ENCODE results near the gene DENND1A. TPM values are rescaled to one million over a fixed set of nuclear protein-coding genes. Genes with fewer than 3 reads are reported as not detected.
A peak's percentile ranks its signal among the peaks of the same experiment; 100 is the strongest.

Gene DENND1A
- total and polyA plus RNA-seq, 2 of the 13 experiments (the other 11 are each of a cell fraction or from before 2014, with no cell fraction given) = 14.8 to 30.1 TPM

DNA sequence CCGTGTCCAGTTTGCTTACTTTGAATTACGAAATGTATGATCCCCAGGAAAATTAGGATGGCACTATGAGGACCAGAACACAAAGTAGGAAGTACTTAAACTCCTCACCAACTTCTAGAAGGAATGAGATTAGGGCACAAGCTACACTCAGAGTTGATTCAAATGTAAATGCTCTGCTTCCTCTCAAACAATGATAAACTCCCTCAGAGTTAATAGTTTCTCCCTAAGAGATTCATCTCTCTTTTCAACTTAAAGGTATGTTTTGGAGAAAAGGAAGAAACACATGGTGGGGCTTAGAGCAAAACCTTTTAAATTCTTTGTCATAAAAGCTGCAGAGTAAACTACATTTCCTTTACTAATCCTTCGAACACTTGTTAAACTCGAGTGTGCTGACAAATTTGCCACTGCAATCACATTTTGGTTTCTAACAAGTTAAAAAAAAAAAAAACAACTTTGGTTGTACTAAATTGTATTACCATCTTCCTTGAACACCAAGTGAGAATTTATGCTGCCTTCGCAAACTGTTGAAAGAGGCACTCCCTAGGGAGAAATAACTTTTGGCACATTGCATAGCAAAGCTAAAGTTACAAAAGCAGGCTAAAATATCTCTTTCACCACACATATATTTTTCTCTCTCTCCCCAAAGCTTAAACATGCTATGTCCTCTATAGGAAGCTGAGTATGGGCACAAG lies 66.6 kb downstream of the DENND1A start (continued):
- TF ChIP-seq, protein P1, sequence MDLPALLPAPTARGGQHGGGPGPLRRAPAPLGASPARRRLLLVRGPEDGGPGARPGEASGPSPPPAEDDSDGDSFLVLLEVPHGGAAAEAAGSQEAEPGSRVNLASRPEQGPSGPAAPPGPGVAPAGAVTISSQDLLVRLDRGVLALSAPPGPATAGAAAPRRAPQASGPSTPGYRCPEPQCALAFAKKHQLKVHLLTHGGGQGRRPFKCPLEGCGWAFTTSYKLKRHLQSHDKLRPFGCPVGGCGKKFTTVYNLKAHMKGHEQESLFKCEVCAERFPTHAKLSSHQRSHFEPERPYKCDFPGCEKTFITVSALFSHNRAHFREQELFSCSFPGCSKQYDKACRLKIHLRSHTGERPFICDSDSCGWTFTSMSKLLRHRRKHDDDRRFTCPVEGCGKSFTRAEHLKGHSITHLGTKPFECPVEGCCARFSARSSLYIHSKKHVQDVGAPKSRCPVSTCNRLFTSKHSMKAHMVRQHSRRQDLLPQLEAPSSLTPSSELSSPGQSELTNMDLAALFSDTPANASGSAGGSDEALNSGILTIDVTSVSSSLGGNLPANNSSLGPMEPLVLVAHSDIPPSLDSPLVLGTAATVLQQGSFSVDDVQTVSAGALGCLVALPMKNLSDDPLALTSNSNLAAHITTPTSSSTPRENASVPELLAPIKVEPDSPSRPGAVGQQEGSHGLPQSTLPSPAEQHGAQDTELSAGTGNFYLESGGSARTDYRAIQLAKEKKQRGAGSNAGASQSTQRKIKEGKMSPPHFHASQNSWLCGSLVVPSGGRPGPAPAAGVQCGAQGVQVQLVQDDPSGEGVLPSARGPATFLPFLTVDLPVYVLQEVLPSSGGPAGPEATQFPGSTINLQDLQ (CRISPR knock-in tag; IDR thresholded peaks at IDR 0.05) = no peak

DNA sequence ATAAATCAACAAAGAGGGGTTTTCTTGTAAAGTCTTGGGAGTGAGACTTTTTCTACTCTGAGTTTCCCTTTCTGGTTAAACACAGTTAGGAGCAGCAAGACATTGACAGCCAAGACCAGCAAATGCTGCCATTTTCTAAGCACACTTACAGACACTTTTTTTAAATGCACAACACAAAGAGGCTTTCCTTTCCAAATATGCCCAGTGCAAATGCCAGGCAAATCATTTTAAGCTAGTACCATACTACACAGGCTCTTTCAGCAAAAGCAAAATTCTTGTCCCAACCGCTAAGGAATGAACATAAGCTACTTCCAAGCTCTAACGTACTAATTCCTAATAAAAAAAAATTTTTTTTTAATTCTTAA lies 68.2 kb downstream of the DENND1A start:
- peaks cover 59% of the 10 kb centered on the region for H3K4me1 ChIP-seq (ENCODE audit: insufficient read depth, low read length)
- H4K20me1 ChIP-seq (ENCODE audit: insufficient read depth, low read length) = peaks cover 31% of the 10 kb centered on the region
- no TSS peak for BruUV-seq (replicated peaks)
- H3K4me3 ChIP-seq (replicated peaks in 1 of 3; ENCODE audit: insufficient read depth in 1 of 3, low read depth in 2 of 3, low read length in 3 of 3) = no peak overlapping the region
- no peaks in the 10 kb centered on the region for H3K27me3 ChIP-seq (ENCODE audit: control insufficient read depth in 1 of 2, insufficient read depth in 2 of 2, low read length in 2 of 2)
- peaks cover 24% of the 10 kb centered on the region for H3K79me2 ChIP-seq (ENCODE audit: insufficient read depth, low read length)
- H3K36me3 ChIP-seq (replicated peaks in 1 of 2; ENCODE audit: control insufficient read depth in 1 of 2, insufficient read depth in 2 of 2, low read length in 2 of 2) = no peaks in the 10 kb centered on the region; a peak in 1 of 5 replicates
- ChIA-PET POLR2A (no interaction called here), CTCF (ENCODE audit: low intra/inter-chr PET ratio, low total read pairs) (no interaction called here)
- H3K9me3 ChIP-seq (ENCODE audit: low read length) = no peaks in the 10 kb centered on the region
- 97% methylated on average over 2 of the region's 2 CpGs for WGBS (ENCODE audit: low lambda C conversion rate)
- no peak for TF ChIP-seq NFE2L1 (CRISPR knock-in tag; IDR thresholded peaks at IDR 0.05; ENCODE audit: borderline replicate concordance)
- TF ChIP-seq ZFP36L1 (CRISPR knock-in tag; IDR thresholded peaks at IDR 0.05) = no peak
- TF ChIP-seq, protein P2, sequence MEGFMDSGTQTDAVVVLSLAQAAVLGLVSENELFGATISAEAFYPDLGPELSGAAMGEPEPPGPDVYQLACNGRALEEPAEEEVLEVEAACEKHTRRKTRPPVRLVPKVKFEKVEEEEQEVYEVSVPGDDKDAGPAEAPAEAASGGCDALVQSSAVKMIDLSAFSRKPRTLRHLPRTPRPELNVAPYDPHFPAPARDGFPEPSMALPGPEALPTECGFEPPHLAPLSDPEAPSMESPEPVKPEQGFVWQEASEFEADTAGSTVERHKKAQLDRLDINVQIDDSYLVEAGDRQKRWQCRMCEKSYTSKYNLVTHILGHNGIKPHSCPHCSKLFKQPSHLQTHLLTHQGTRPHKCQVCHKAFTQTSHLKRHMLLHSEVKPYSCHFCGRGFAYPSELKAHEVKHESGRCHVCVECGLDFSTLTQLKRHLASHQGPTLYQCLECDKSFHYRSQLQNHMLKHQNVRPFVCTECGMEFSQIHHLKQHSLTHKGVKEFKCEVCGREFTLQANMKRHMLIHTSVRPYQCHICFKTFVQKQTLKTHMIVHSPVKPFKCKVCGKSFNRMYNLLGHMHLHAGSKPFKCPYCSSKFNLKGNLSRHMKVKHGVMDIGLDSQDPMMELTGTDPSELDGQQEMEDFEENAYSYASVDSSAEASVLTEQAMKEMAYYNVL (CRISPR knock-in tag; IDR thresholded peaks at IDR 0.05; ENCODE audit: borderline replicate concordance) = no peak
- no peak for TF ChIP-seq BCL6 (CRISPR knock-in tag; IDR thresholded peaks at IDR 0.05)
- ATAC-seq = no peak
- H2AFZ ChIP-seq (ENCODE audit: low read length) = no peak overlapping the region
- no peak for FAIRE-seq
- in situ Hi-C loops (cut with HindIII; ENCODE audit: extremely low pct_ligation_motif_present, low pct_unique_long_range_greater_than_20kb) = no loop called here
- H3K27ac ChIP-seq (ENCODE audit: extremely low read length, insufficient read depth, low read length) = no peak overlapping the region
- peak overlapping the region; percentile 6; the same call in 1 of the 2 replicates for H3K4me2 ChIP-seq (ENCODE audit: low read depth, low read length)
- DNase-seq (ENCODE audit: low spot score) = no peak
- intact Hi-C loops (cut with micrococcal nuclease; ENCODE audit: unreplicated experiment) = loop anchor here (2.0 kb wide), 1 partner anchor 67 kb away; no protein-coding TSS in a partner anchor
- H3K9ac ChIP-seq (ENCODE audit: insufficient read depth, low read depth, low read length) = no peak overlapping the region
